Measurements from ENCODE around the gene SMAP1.
A peak's percentile ranks its signal among the peaks of the same experiment; 100 is the strongest.

Gene SMAP1

GRCh38 chr6:70686548-70687133, 19.0 kb downstream of the SMAP1 start:
- TF ChIP-seq ZNF404 (tag by site-specific recombination; IDR thresholded peaks at IDR 0.05) (no peak), CTCF (tag by site-specific recombination; IDR thresholded peaks at IDR 0.05) (peak; percentile 23; the same call in 1 of the 2 replicates), ZNF654 (tag by site-specific recombination; IDR thresholded peaks at IDR 0.05; ENCODE audit: low read depth) (peak; percentile 66), ZIC2 (tag by site-specific recombination; IDR thresholded peaks at IDR 0.05) (no peak)
- Histone ChIP-seq H3K9me3 (ENCODE audit: control insufficient read depth, insufficient read depth, low read depth, low read length) (0 out of 2 replicates have a peak, but pooled peaks cover 2% of the 10 kb centered on the region), H3K4me1 (ENCODE audit: control insufficient read depth, insufficient read depth, low read length) (peaks cover 24% of the 10 kb centered on the region), H3K4me3 (ENCODE audit: low read depth, low read length) (no peak overlapping the region), H3K27ac (ENCODE audit: extremely low read depth, low read depth, low read length) (no peak overlapping the region), H3K36me3 (ENCODE audit: control insufficient read depth in 2 of 2, insufficient read depth in 1 of 2, low read length in 2 of 2) (no peaks in the 10 kb centered on the region; a peak in 1 of 3 replicates)
- ChIA-PET CTCF (interaction anchor here (0.5 to 5.1 kb wide), 39 partner anchors 8 to 478 kb away, joined by 3 to 48 read pairs (median 4); partner anchors contain the start of genes COL9A1 and SMAP1), POLR2A (no interaction called here)

GRCh38 chr6:70693887-70694286, 26.2 kb downstream of the SMAP1 start:
- ChIA-PET CTCF (interaction anchor here (1.0 to 1.6 kb wide), 2 partner anchors 9 to 147 kb away, joined by 4 to 6 read pairs; no protein-coding TSS in a partner anchor), POLR2A (no interaction called here)
- Histone ChIP-seq H3K4me1 (ENCODE audit: control insufficient read depth, insufficient read depth, low read length) (no peaks in the 10 kb centered on the region), H3K27ac (ENCODE audit: extremely low read depth, low read depth, low read length) (no peak overlapping the region), H3K9me3 (ENCODE audit: control insufficient read depth, insufficient read depth, low read depth, low read length) (0 out of 2 replicates have a peak, but pooled peaks cover 2% of the 10 kb centered on the region), H3K4me3 (ENCODE audit: low read depth, low read length) (no peak overlapping the region), H3K36me3 (ENCODE audit: control insufficient read depth in 2 of 2, insufficient read depth in 1 of 2, low read length in 2 of 2) (no peaks in the 10 kb centered on the region; a peak in 1 of 3 replicates)
- TF ChIP-seq ZNF335 (tag by site-specific recombination; conservative IDR thresholded peaks at IDR 0.05): no peak
- TF ChIP-seq TCF7L2 (IDR thresholded peaks at IDR 0.05; ENCODE audit: borderline replicate concordance, low read depth, low read length): no peak
- TF ChIP-seq ZNF324 (tag by site-specific recombination; IDR thresholded peaks at IDR 0.05): no peak
- no peak for TF ChIP-seq BCL11B (tag by site-specific recombination; IDR thresholded peaks at IDR 0.05; ENCODE audit: low read depth)
- no peak for TF ChIP-seq ZNF76 (tag by site-specific recombination; IDR thresholded peaks at IDR 0.05; ENCODE audit: borderline replicate concordance, low read depth)
- no peak for TF ChIP-seq ZNF146 (tag by site-specific recombination; IDR thresholded peaks at IDR 0.05)
- no peak for TF ChIP-seq ZNF112 (tag by site-specific recombination; IDR thresholded peaks at IDR 0.05)
- TF ChIP-seq ZNF138 (tag by site-specific recombination; IDR thresholded peaks at IDR 0.05; ENCODE audit: borderline replicate concordance): no peak
- TF ChIP-seq ZNF114 (tag by site-specific recombination; IDR thresholded peaks at IDR 0.05): no peak
- no peak for TF ChIP-seq ZNF292 (tag by site-specific recombination; IDR thresholded peaks at IDR 0.05; ENCODE audit: borderline replicate concordance, low read depth)
- no peak for TF ChIP-seq ZNF169 (tag by site-specific recombination; IDR thresholded peaks at IDR 0.05)
- no peak for TF ChIP-seq ZNF426 (tag by site-specific recombination; IDR thresholded peaks at IDR 0.05)
- no peak for TF ChIP-seq ZSCAN30 (tag by site-specific recombination; IDR thresholded peaks at IDR 0.05)

GRCh38 chr6:70694371-70694770, 26.7 kb downstream of the SMAP1 start:
- Histone ChIP-seq H3K36me3 (ENCODE audit: control insufficient read depth in 2 of 2, insufficient read depth in 1 of 2, low read length in 2 of 2) (peaks cover 0 to 2% of the 10 kb centered on the region in 2 experiments; a peak in 2 of 3 replicates), H3K9me3 (ENCODE audit: control insufficient read depth, insufficient read depth, low read depth, low read length) (0 out of 2 replicates have a peak, but pooled peaks cover 2% of the 10 kb centered on the region), H3K4me1 (ENCODE audit: control insufficient read depth, insufficient read depth, low read length) (no peaks in the 10 kb centered on the region), H3K27ac (ENCODE audit: extremely low read depth, low read depth, low read length) (no peak overlapping the region), H3K4me3 (ENCODE audit: low read depth, low read length) (no peak overlapping the region)
- ChIA-PET POLR2A (no interaction called here), CTCF (interaction anchor here (1.0 to 1.6 kb wide), 3 partner anchors 10 to 148 kb away, joined by 4 to 6 read pairs (median 4); no protein-coding TSS in a partner anchor)
- TF ChIP-seq SALL2 (tag by site-specific recombination; IDR thresholded peaks at IDR 0.05; ENCODE audit: borderline replicate concordance): no peak
- TF ChIP-seq, protein P1, sequence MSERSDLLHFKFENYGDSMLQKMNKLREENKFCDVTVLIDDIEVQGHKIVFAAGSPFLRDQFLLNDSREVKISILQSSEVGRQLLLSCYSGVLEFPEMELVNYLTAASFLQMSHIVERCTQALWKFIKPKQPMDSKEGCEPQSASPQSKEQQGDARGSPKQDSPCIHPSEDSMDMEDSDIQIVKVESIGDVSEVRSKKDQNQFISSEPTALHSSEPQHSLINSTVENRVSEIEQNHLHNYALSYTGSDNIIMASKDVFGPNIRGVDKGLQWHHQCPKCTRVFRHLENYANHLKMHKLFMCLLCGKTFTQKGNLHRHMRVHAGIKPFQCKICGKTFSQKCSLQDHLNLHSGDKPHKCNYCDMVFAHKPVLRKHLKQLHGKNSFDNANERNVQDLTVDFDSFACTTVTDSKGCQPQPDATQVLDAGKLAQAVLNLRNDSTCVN (tag by site-specific recombination; optimal IDR thresholded peaks at IDR 0.05): no peak
- TF ChIP-seq, protein P2, sequence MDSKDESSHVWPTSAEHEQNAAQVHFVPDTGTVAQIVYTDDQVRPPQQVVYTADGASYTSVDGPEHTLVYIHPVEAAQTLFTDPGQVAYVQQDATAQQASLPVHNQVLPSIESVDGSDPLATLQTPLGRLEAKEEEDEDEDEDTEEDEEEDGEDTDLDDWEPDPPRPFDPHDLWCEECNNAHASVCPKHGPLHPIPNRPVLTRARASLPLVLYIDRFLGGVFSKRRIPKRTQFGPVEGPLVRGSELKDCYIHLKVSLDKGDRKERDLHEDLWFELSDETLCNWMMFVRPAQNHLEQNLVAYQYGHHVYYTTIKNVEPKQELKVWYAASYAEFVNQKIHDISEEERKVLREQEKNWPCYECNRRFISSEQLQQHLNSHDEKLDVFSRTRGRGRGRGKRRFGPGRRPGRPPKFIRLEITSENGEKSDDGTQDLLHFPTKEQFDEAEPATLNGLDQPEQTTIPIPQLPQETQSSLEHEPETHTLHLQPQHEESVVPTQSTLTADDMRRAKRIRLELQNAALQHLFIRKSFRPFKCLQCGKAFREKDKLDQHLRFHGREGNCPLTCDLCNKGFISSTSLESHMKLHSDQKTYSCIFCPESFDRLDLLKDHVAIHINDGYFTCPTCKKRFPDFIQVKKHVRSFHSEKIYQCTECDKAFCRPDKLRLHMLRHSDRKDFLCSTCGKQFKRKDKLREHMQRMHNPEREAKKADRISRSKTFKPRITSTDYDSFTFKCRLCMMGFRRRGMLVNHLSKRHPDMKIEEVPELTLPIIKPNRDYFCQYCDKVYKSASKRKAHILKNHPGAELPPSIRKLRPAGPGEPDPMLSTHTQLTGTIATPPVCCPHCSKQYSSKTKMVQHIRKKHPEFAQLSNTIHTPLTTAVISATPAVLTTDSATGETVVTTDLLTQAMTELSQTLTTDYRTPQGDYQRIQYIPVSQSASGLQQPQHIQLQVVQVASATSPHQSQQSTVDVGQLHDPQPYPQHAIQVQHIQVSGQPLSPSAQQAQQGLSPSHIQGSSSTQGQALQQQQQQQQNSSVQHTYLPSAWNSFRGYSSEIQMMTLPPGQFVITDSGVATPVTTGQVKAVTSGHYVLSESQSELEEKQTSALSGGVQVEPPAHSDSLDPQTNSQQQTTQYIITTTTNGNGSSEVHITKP (tag by site-specific recombination; IDR thresholded peaks at IDR 0.05): no peak
- TF ChIP-seq ZNF560 (tag by site-specific recombination; IDR thresholded peaks at IDR 0.05; ENCODE audit: borderline replicate concordance): no peak
- no peak for TF ChIP-seq ZNF837 (tag by site-specific recombination; IDR thresholded peaks at IDR 0.05)
- TF ChIP-seq HOXC10 (CRISPR knock-in tag; IDR thresholded peaks at IDR 0.05): no peak
- TF ChIP-seq ZBTB1 (tag by site-specific recombination; IDR thresholded peaks at IDR 0.05): no peak
- TF ChIP-seq ZBTB48 (tag by site-specific recombination; IDR thresholded peaks at IDR 0.05): no peak
- no peak for TF ChIP-seq ZNF157 (tag by site-specific recombination; IDR thresholded peaks at IDR 0.05)
